Psoas muscle (tissue), 8 donors: ENCODE data around the gene CDC42SE2. TPM values are rescaled to one million over a fixed set of nuclear protein-coding genes. Genes with fewer than 3 reads are reported as not detected.
"Not testable (repeated sequence)": the region's sequence is repeated elsewhere in the genome, so short reads cannot be mapped to it uniquely, and the experiment has no call there.

Experiments
- ATAC-seq, 4 donors: fragments of 200-7000 bp; cut with Tn5 transposase; one replicate each; pipeline ENCODE4 v1.9.1; 2020; ENCODE audit warnings: moderate library complexity in 3 of 4, mild to moderate bottlenecking in 2 of 4
- DNase-seq, 2 donors: peaks; one replicate each; pipeline ENCODE4 v3.0.0-alpha.2; 2020
- H3K27ac ChIP-seq: fragments of 200-600 bp; one replicate; pipeline ENCODE4 v1.8.0; 2022
- H3K27me3 ChIP-seq, 3 donors: fragments of 200-600 bp in 1 of 3; one replicate each; pipeline versions ENCODE4 v1.6.1 to v1.8.0; 2013 to 2022; ENCODE audit warnings: low read length in 2 of 3, mild to moderate bottlenecking in 2 of 3, moderate library complexity in 1 of 3; ENCODE audit not compliant: insufficient read depth in 3 of 3
- H3K36me3 ChIP-seq, 2 donors: fragments of 200-600 bp in 1 of 2; one replicate each; pipeline versions ENCODE4 v1.6.1 to v1.8.0; 2013 to 2022; ENCODE audit warnings: low read depth in 1 of 2, mild to moderate bottlenecking in 1 of 2, moderate library complexity in 1 of 2; ENCODE audit not compliant: insufficient read depth in 1 of 2
- H3K4me1 ChIP-seq: fragments of 200-600 bp; one replicate; pipeline ENCODE4 v1.8.0; 2022
- H3K4me3 ChIP-seq: fragments of 200-600 bp; one replicate; pipeline ENCODE4 v1.8.0; 2022; ENCODE audit warnings: mild to moderate bottlenecking
- H3K9me3 ChIP-seq: fragments of 200-600 bp; one replicate; pipeline ENCODE4 v1.8.0; 2022
- CTCF ChIP-seq: fragments of 200-600 bp; IDR thresholded peaks from one replicate; pipeline ENCODE4 v1.8.0; 2022; ENCODE audit warnings: antibody characterized with exemption
- WGBS, 3 donors: extraction: QIAGEN DNeasy Blood & Tissue Kit; methylation state at CpG; one replicate each; pipeline versions ENCODE4 v1.1.6 to v1.1.7; 2013; 5-methylcytosine and 5-hydroxymethylcytosine counted together
- intact Hi-C, 2 donors: fragments of 100-400 bp; cut with DNase I; formaldehyde crosslinking; loops; one replicate each; pipeline versions ENCODE4 v1.11.0 to v1.14.2; 2022
- polyA plus RNA-seq, 3 donors: library from polyadenylated mRNA; stranded (reverse); fragments of 200-250 nt; gene quantifications; one replicate each; pipeline ENCODE4 v1.2.3, GENCODE V29; 2013
- total RNA-seq, 4 donors: library from RNA; stranded (reverse); fragmentation: NEBNext Ultra II Directional in 2 of 4; extraction: Animal tissue kit (Norgen Biotek cat#: 25700) in 2 of 4; gene quantifications; one replicate each; pipeline versions ENCODE4 v1.2.1 to v1.2.4, GENCODE V29; 2021 to 2023
- donor health status: healthy with polysubstance abuse.
- donor health status: DM: no; HTN: no; CAD: no; lungs with moderate emphysema.
- donor health status: Bipolar disorder and iron deficiency.
- donor health status: healthy.
- donor health status: DM: yes; HTN: yes; CAD: no.
- donor health status: DM: no; HTN: no; CAD: no.
- donor health status: DM: no; HTN: no; CAD: no.
- donor health status: DM: yes; HTN: yes; CAD: no.

Gene CDC42SE2
- total and polyA plus RNA-seq, 7 donors: 8.5 to 39.2 (median 10.5) TPM

- H3K4me3 ChIP-seq, H3K27ac ChIP-seq, ATAC-seq, H3K9me3 ChIP-seq, DNase-seq, intact Hi-C loops, H3K27me3 ChIP-seq, H3K36me3 ChIP-seq, H3K4me1 ChIP-seq: not testable (repeated sequence)
- WGBS, 3 donors: 96 to 98% (median 97%) methylated on average over 27 of the region's 27 CpGs
Observed at GRCh38 chr5:131337240-131338050, 73.6 kb downstream of the CDC42SE2 start.

GRCh38 chr5:131338051-131338453 is 74.2 kb downstream of the CDC42SE2 start:
- DNase-seq (no peak), ATAC-seq (no peak)
- Histone ChIP-seq H3K27ac (no peak overlapping the region), H3K27me3 (no peaks in the 10 kb centered on the region), H3K9me3 (no peaks in the 10 kb centered on the region), H3K4me3 (no peak overlapping the region), H3K4me1 (no peaks in the 10 kb centered on the region), H3K36me3 (no peaks in the 10 kb centered on the region)
- TF ChIP-seq CTCF: no peak
- intact Hi-C loops: no loop called here
- WGBS, 3 donors: 98 to 99% (median 98%) methylated on average over 4 of the region's 4 CpGs

GRCh38 chr5:131344288-131344687 is 80.4 kb downstream of the CDC42SE2 start:
- H3K27ac ChIP-seq, H3K27me3 ChIP-seq, DNase-seq, H3K36me3 ChIP-seq, H3K4me1 ChIP-seq, H3K9me3 ChIP-seq, intact Hi-C loops, H3K4me3 ChIP-seq, ATAC-seq: not testable (repeated sequence)
- WGBS, 3 donors: 96 to 97% (median 97%) methylated on average over 8 to 9 of the region's 9 CpGs

- H3K36me3 ChIP-seq, ATAC-seq, DNase-seq, H3K27me3 ChIP-seq, H3K27ac ChIP-seq, H3K9me3 ChIP-seq, H3K4me1 ChIP-seq, intact Hi-C loops, H3K4me3 ChIP-seq: not testable (repeated sequence)
- 96 to 99% (median 98%) methylated on average over 3 of the region's 3 CpGs for WGBS, 3 donors
Observed at GRCh38 chr5:131346204-131346603, 82.4 kb downstream of the CDC42SE2 start.

GRCh38 chr5:131353991-131354390 is 90.1 kb downstream of the CDC42SE2 start:
- Histone ChIP-seq H3K27ac (no peak overlapping the region), H3K27me3 (no peaks in the 10 kb centered on the region), H3K36me3 (no peaks in the 10 kb centered on the region), H3K4me3 (no peak overlapping the region), H3K4me1 (peaks cover 2% of the 10 kb centered on the region), H3K9me3 (no peaks in the 10 kb centered on the region)
- 92 to 97% (median 93%) methylated on average over 3 of the region's 3 CpGs for WGBS, 3 donors
- ATAC-seq (no peak), DNase-seq (no peak)
- no peak for TF ChIP-seq CTCF
- intact Hi-C loops: no loop called here

- 44 to 59% (median 55%) methylated on average over 1 of the region's 1 CpG for WGBS, 3 donors
- no peak overlapping the region for H3K27ac ChIP-seq
Observed at GRCh38 chr5:131355971-131356528, 92.2 kb downstream of the CDC42SE2 start.

More at GRCh38 chr5:131355971-131356528, 92.2 kb downstream of the CDC42SE2 start:
- TF ChIP-seq CTCF: no peak
- H3K4me1 ChIP-seq: peaks cover 2% of the 10 kb centered on the region
- H3K36me3 ChIP-seq: peaks cover 4 to 12% of the 10 kb centered on the region in 2 donors
- DNase-seq (no peak), ATAC-seq (no peak)
- H3K27me3 ChIP-seq: no peaks in the 10 kb centered on the region
- no peaks in the 10 kb centered on the region for H3K9me3 ChIP-seq
- H3K4me3 ChIP-seq: no peak overlapping the region
- intact Hi-C loops: no loop called here
